Measurements from ENCODE around the gene MICU1. TPM values are rescaled to one million over a fixed set of nuclear protein-coding genes. Genes with fewer than 3 reads are reported as not detected.

Gene MICU1
- total and polyA plus RNA-seq, 2 donors from 2014 or later, result 46.3 to 89.9 TPM

GRCh38 chr10:72421885-72422540 is 203.9 kb downstream of the MICU1 start:
- intact Hi-C loops (cut with DNase I), result no loop called here
- Histone ChIP-seq H3K36me3 (ENCODE audit: control insufficient read depth in 2 of 3, insufficient read depth in 3 of 3, low read length in 3 of 3) (peaks cover 2 to 16% (median 13%) of the 10 kb centered on the region in 3 donors), H3K4me3 (ENCODE audit: low read length in 3 of 3) (no peak overlapping the region)

GRCh38 chr10:72419241-72419640 is 206.6 kb downstream of the MICU1 start:
- Histone ChIP-seq H3K9ac (ENCODE audit: low read length in 3 of 3) (no peak overlapping the region), H3K27ac (ENCODE audit: low read depth in 2 of 2, low read length in 2 of 2) (no peak overlapping the region), H3K27me3 (ENCODE audit: control insufficient read depth, insufficient read depth, low read length) (no peaks in the 10 kb centered on the region), H3K4me3 (ENCODE audit: low read length in 3 of 3) (no peak overlapping the region), H3K9me3 (ENCODE audit: control insufficient read depth in 2 of 3, insufficient read depth in 1 of 3, low read length in 3 of 3) (no peaks in the 10 kb centered on the region), H3K4me1 (ENCODE audit: control insufficient read depth in 2 of 3, insufficient read depth in 2 of 3, low read depth in 1 of 3, low read length in 3 of 3) (no peaks in the 10 kb centered on the region), H3K36me3 (ENCODE audit: control insufficient read depth in 2 of 3, insufficient read depth in 3 of 3, low read length in 3 of 3) (peaks cover 2 to 16% (median 13%) of the 10 kb centered on the region in 3 donors)
- TF ChIP-seq CTCF (IDR thresholded peaks at IDR 0.05; ENCODE audit: borderline replicate concordance, extremely low read depth, insufficient read depth), result no peak
- FAIRE-seq (no peak), DNase-seq (no peak)
- intact Hi-C loops (cut with DNase I), result no loop called here

More at GRCh38 chr10:72421885-72422540, 203.9 kb downstream of the MICU1 start:
- Histone ChIP-seq H3K27me3 (ENCODE audit: control insufficient read depth, insufficient read depth, low read length) (no peaks in the 10 kb centered on the region), H3K4me1 (ENCODE audit: control insufficient read depth in 2 of 3, insufficient read depth in 2 of 3, low read depth in 1 of 3, low read length in 3 of 3) (no peaks in the 10 kb centered on the region), H3K27ac (ENCODE audit: low read depth in 2 of 2, low read length in 2 of 2) (no peak overlapping the region), H3K9me3 (ENCODE audit: control insufficient read depth in 2 of 3, insufficient read depth in 1 of 3, low read length in 3 of 3) (no peaks in the 10 kb centered on the region), H3K9ac (ENCODE audit: low read length in 3 of 3) (no peak overlapping the region)
- DNase-seq, result no peak
- no peak for TF ChIP-seq CTCF (IDR thresholded peaks at IDR 0.05; ENCODE audit: borderline replicate concordance, extremely low read depth, insufficient read depth)
- FAIRE-seq, result no peak

- intact Hi-C loops (cut with DNase I), result no loop called here
- no peaks in the 10 kb centered on the region for H3K9me3 ChIP-seq (ENCODE audit: control insufficient read depth in 2 of 3, insufficient read depth in 1 of 3, low read length in 3 of 3)
- TF ChIP-seq CTCF (IDR thresholded peaks at IDR 0.05; ENCODE audit: borderline replicate concordance, extremely low read depth, insufficient read depth), result no peak
- peaks cover 2 to 16% (median 16%) of the 10 kb centered on the region in 3 donors for H3K36me3 ChIP-seq (ENCODE audit: control insufficient read depth in 2 of 3, insufficient read depth in 3 of 3, low read length in 3 of 3)
- no peaks in the 10 kb centered on the region for H3K27me3 ChIP-seq (ENCODE audit: control insufficient read depth, insufficient read depth, low read length)
- FAIRE-seq, result no peak
- no peak overlapping the region for H3K27ac ChIP-seq (ENCODE audit: low read depth in 2 of 2, low read length in 2 of 2)
- H3K4me1 ChIP-seq (ENCODE audit: control insufficient read depth in 2 of 3, insufficient read depth in 2 of 3, low read depth in 1 of 3, low read length in 3 of 3), result no peaks in the 10 kb centered on the region
- no peak overlapping the region for H3K9ac ChIP-seq (ENCODE audit: low read length in 3 of 3)
- no peak for DNase-seq
- no peak overlapping the region for H3K4me3 ChIP-seq (ENCODE audit: low read length in 3 of 3)
These were observed 207.2 kb downstream of the MICU1 start for GRCh38 chr10:72418679-72419078.

Data from kidney (tissue), 14 donors.